Astrocyte (in vitro differentiated cells and primary cell): ENCODE measurements around the gene CCDC32.

Source experiments
- CTCF ChIP-seq: IDR thresholded peaks from 2 replicates; pipeline ENCODE4 v1.5.1; 2011; ENCODE audit warnings: low read depth, mild to moderate bottlenecking, inconsistent platforms, low read length, moderate library complexity; ENCODE audit not compliant: insufficient read depth
- EZH2 ChIP-seq: IDR thresholded peaks from 2 replicates; pipeline ENCODE4 v1.6.1; 2012; ENCODE audit warnings: mild to moderate bottlenecking, low read length, inconsistent platforms; ENCODE audit not compliant: insufficient read depth

GRCh38 chr15:40523611-40524010, 41.2 kb downstream of the CCDC32 start:
- TF ChIP-seq CTCF: no peak
- TF ChIP-seq EZH2: no peak
